H1 (cell line): ENCODE measurements around the gene THAP7. TPM values are rescaled to one million over a fixed set of nuclear protein-coding genes. Genes with fewer than 3 reads are reported as not detected.

ENCODE experiments used
- CTCF ChIA-PET: fragments of 300-600 bp; sonication (Branson Sonifier 250); formaldehyde crosslinking; loops from one replicate; lab custom pipeline; 2021; ENCODE audit not compliant: partially characterized antibody; lab: Charles Lee
- POLR2A ChIA-PET: fragments of 300-600 bp; sonication (Branson Sonifier 250); formaldehyde crosslinking; loops from one replicate; lab custom pipeline; 2021; ENCODE audit warnings: inconsistent platforms; ENCODE audit not compliant: partially characterized antibody; lab: Charles Lee
- DNase-seq, 2 experiments: peaks; one replicate each; pipeline versions ENCODE4 v3.0.0 to v3.0.0-alpha.2; 2010 to 2022; ENCODE audit warnings: low spot score in 2 of 2, low read depth in 1 of 2, mixed read lengths in 1 of 2
- FAIRE-seq: peaks from 2 replicates; lab custom pipeline; 2011; peaks lifted over from hg19 to GRCh38; lab: Jason Lieb, UNC
- H2AFZ ChIP-seq: 2 replicates; pipeline ENCODE4 v1.8.1; 2012; ENCODE audit warnings: low read length, inconsistent platforms
- H2AK5ac ChIP-seq: 2 replicates; pipeline ENCODE4 v1.6.1; 2013; ENCODE audit warnings: low read depth, low read length
- H2BK120ac ChIP-seq: replicated peaks from 2 replicates; pipeline ENCODE3; 2013; ENCODE audit warnings: low read depth, low read length, inconsistent platforms
- H2BK12ac ChIP-seq: 2 replicates; pipeline ENCODE4 v1.6.1; 2013; ENCODE audit warnings: low read depth, low read length
- H2BK15ac ChIP-seq: 2 replicates; pipeline ENCODE4 v1.6.1; 2013; ENCODE audit warnings: low read length
- H2BK20ac ChIP-seq: 2 replicates; pipeline ENCODE4 v1.6.1; 2013; ENCODE audit warnings: low read length
- H2BK5ac ChIP-seq: 2 replicates; pipeline ENCODE4 v1.6.1; 2013; ENCODE audit warnings: low read depth, low read length
- H3K14ac ChIP-seq: 2 replicates; pipeline ENCODE4 v1.6.1; 2013; ENCODE audit warnings: inconsistent platforms; ENCODE audit not compliant: insufficient read length
- H3K18ac ChIP-seq: 2 replicates; pipeline ENCODE4 v1.6.1; 2013; ENCODE audit warnings: low read length; ENCODE audit errors: extremely low read depth
- H3K23ac ChIP-seq: 2 replicates; pipeline ENCODE4 v1.6.1; 2013; ENCODE audit warnings: inconsistent platforms; ENCODE audit not compliant: insufficient read length
- H3K23me2 ChIP-seq: 2 replicates; pipeline ENCODE4 v1.6.1; 2013; ENCODE audit warnings: low read depth, low read length
- H3K27ac ChIP-seq: 2 replicates; pipeline ENCODE4 v1.6.1; 2011; ENCODE audit warnings: low read depth, low read length, inconsistent platforms
- H3K27me3 ChIP-seq, 4 experiments: replicated peaks in 1 of 4; 1 replicate in 1 of 4; 2 replicates in 3 of 4; pipeline versions ENCODE4 v1.6.1 to v1.8.1; 2011 to 2013; ENCODE audit warnings: low read length in 3 of 4, mild to moderate bottlenecking in 3 of 4, inconsistent platforms in 2 of 4, mixed read lengths in 2 of 4, moderate library complexity in 1 of 4; ENCODE audit not compliant: control insufficient read depth in 3 of 4, insufficient read depth in 3 of 4; ENCODE audit errors: extremely low read depth in 1 of 4
- H3K36me3 ChIP-seq, 4 experiments: 2 replicates each; pipeline versions ENCODE4 v1.6.1 to v1.8.1; 2011 to 2013; ENCODE audit warnings: mild to moderate bottlenecking in 4 of 4, low read length in 3 of 4, moderate library complexity in 2 of 4, control low read depth in 1 of 4, inconsistent platforms in 1 of 4; ENCODE audit not compliant: insufficient read depth in 4 of 4, control insufficient read depth in 2 of 4
- H3K4ac ChIP-seq: replicated peaks from 2 replicates; pipeline ENCODE3; 2013; ENCODE audit warnings: low read length, low read depth, mixed read lengths, inconsistent platforms; ENCODE audit not compliant: insufficient read length
- H3K4me1 ChIP-seq, 4 experiments: replicated peaks in 1 of 4; 1 replicate in 1 of 4; 2 replicates in 3 of 4; pipeline versions ENCODE4 v1.6.1 to v1.8.1; 2011 to 2013; ENCODE audit warnings: low read length in 3 of 4, inconsistent platforms in 2 of 4, mixed read lengths in 1 of 4; ENCODE audit not compliant: insufficient read depth in 4 of 4, control insufficient read depth in 3 of 4
- H3K4me2 ChIP-seq, 2 experiments: 2 replicates each; pipeline versions ENCODE4 v1.6.1 to v1.8.1; 2011 to 2013; ENCODE audit warnings: low read depth in 2 of 2, low read length in 2 of 2, control low read depth in 1 of 2, inconsistent platforms in 1 of 2, mild to moderate bottlenecking in 1 of 2; ENCODE audit not compliant: insufficient read depth in 1 of 2
- H3K4me3 ChIP-seq, 4 experiments: fragments of 200-600, 300-600 bp in 1 of 4; sonication (generic), shearing (Covaris generic), sonication (Bioruptor Twin) in 1 of 4; 2 replicates each; pipeline versions ENCODE4 v1.5.1 to v1.8.1; 2011 to 2016; ENCODE audit warnings: low read length in 4 of 4, low read depth in 3 of 4, control low read depth in 2 of 4, inconsistent platforms in 2 of 4, mild to moderate bottlenecking in 2 of 4, mixed read lengths in 1 of 4, moderate library complexity in 1 of 4; ENCODE audit not compliant: insufficient read depth in 2 of 4; ENCODE audit errors: extremely low read depth in 1 of 4
- H3K56ac ChIP-seq: replicated peaks from 2 replicates; pipeline ENCODE3; 2013; ENCODE audit warnings: low read depth, mild to moderate bottlenecking, mixed read lengths, low read length, inconsistent platforms; ENCODE audit not compliant: insufficient read length
- H3K79me1 ChIP-seq: 2 replicates; pipeline ENCODE4 v1.6.1; 2013; ENCODE audit warnings: low read depth, low read length, control low read depth
- H3K79me2 ChIP-seq, 2 experiments: 2 replicates each; pipeline versions ENCODE4 v1.6.1 to v1.8.1; 2012 to 2013; ENCODE audit warnings: low read length in 2 of 2, mild to moderate bottlenecking in 2 of 2, inconsistent platforms in 1 of 2; ENCODE audit not compliant: insufficient read depth in 2 of 2, control insufficient read depth in 1 of 2
- H3K9ac ChIP-seq, 4 experiments: replicated peaks in 1 of 4; 1 replicate in 1 of 4; 2 replicates in 3 of 4; pipeline versions ENCODE4 v1.6.1 to v1.8.1; 2011 to 2013; ENCODE audit warnings: low read depth in 3 of 4, low read length in 3 of 4, control low read depth in 2 of 4, mild to moderate bottlenecking in 2 of 4, moderate library complexity in 2 of 4, inconsistent platforms in 1 of 4; ENCODE audit errors: extremely low read depth in 1 of 4
- H3K9me3 ChIP-seq, 2 experiments: 2 replicates each; pipeline versions ENCODE4 v1.6.1 to v1.8.1; 2012 to 2013; ENCODE audit warnings: mild to moderate bottlenecking in 2 of 2, moderate library complexity in 2 of 2, control low read depth in 1 of 2, inconsistent platforms in 1 of 2, low read depth in 1 of 2, low read length in 1 of 2, mixed read lengths in 1 of 2; ENCODE audit not compliant: insufficient read depth in 2 of 2
- H4K20me1 ChIP-seq, 2 experiments: replicated peaks in 1 of 2; 2 replicates each; pipeline versions ENCODE3 to v1.8.1; 2011 to 2013; ENCODE audit warnings: inconsistent platforms in 2 of 2, low read length in 2 of 2, mild to moderate bottlenecking in 1 of 2; ENCODE audit not compliant: insufficient read depth in 2 of 2, control insufficient read depth in 1 of 2
- H4K5ac ChIP-seq: 2 replicates; pipeline ENCODE4 v1.6.1; 2013; ENCODE audit warnings: low read length, low read depth, mixed read lengths, inconsistent platforms; ENCODE audit not compliant: insufficient read length
- H4K8ac ChIP-seq: 2 replicates; pipeline ENCODE4 v1.8.0; 2013; ENCODE audit warnings: mild to moderate bottlenecking, moderate library complexity, low read length, inconsistent platforms; ENCODE audit not compliant: insufficient read depth; ENCODE audit errors: extremely low read depth
- H4K91ac ChIP-seq: replicated peaks from 2 replicates; pipeline ENCODE3; 2013; ENCODE audit warnings: low read length, mixed read lengths, inconsistent platforms; ENCODE audit not compliant: insufficient read length
- CHD1 ChIP-seq: IDR thresholded peaks from 2 replicates; pipeline ENCODE4 v1.6.1; 2012; ENCODE audit warnings: low read depth, low read length, improper control_type of control experiment
- CHD2 ChIP-seq: IDR thresholded peaks from 2 replicates; pipeline ENCODE4 v1.6.1; 2012; ENCODE audit warnings: low read length, improper control_type of control experiment
- CREB1 ChIP-seq: IDR thresholded peaks from 2 replicates; pipeline ENCODE4 v1.6.1; 2012; ENCODE audit warnings: inconsistent platforms
- EGR1 ChIP-seq: IDR thresholded peaks from 2 replicates; pipeline ENCODE4 v1.6.1; 2011; ENCODE audit warnings: low read depth, low read length, borderline replicate concordance
- MAX ChIP-seq: IDR thresholded peaks from 2 replicates; pipeline ENCODE4 v1.6.1; 2012; ENCODE audit warnings: inconsistent platforms
- PHF8 ChIP-seq: fragments of 200-600 bp; sonication (generic); conservative IDR thresholded peaks from 2 replicates; pipeline ENCODE4 v1.7.1; 2012; ENCODE audit warnings: low read depth, mild to moderate bottlenecking, inconsistent platforms, low read length, moderate library complexity
- POLR2A ChIP-seq, 2 experiments: IDR thresholded peaks; 1 replicate in 1 of 2; 2 replicates in 1 of 2; pipeline ENCODE4 v1.6.1; 2011; ENCODE audit warnings: low read depth in 2 of 2, low read length in 2 of 2, mild to moderate bottlenecking in 2 of 2; ENCODE audit errors: control extremely low read depth in 1 of 2
- POLR2AphosphoS5 ChIP-seq: IDR thresholded peaks from 2 replicates; pipeline ENCODE4 v1.6.1; 2011; ENCODE audit warnings: low read depth, low read length
- SIRT6 ChIP-seq: IDR thresholded peaks from one replicate; pipeline ENCODE4 v1.7.1; 2012; ENCODE audit warnings: low read length, inconsistent platforms
- SIX5 ChIP-seq: IDR thresholded peaks from 2 replicates; pipeline ENCODE4 v1.6.1; 2011; ENCODE audit warnings: mild to moderate bottlenecking, low read depth, low read length
- TAF1 ChIP-seq: IDR thresholded peaks from 2 replicates; pipeline ENCODE4 v1.6.1; 2011; ENCODE audit warnings: mild to moderate bottlenecking, low read depth, low read length
- TBP ChIP-seq: IDR thresholded peaks from 2 replicates; pipeline ENCODE4 v1.6.1; 2011; ENCODE audit warnings: low read depth, low read length, improper control_type of control experiment
- WGBS, 2 experiments: shearing (Covaris generic) in 1 of 2; methylation state at CpG; one replicate each; pipeline versions ENCODE4 v1.1.6 to v1.1.7; 2013 to 2015; ENCODE audit warnings: low lambda C conversion rate in 2 of 2, mixed read lengths in 2 of 2, inconsistent platforms in 1 of 2, low coverage in 1 of 2, missing lambda C conversion rate in 1 of 2; ENCODE audit not compliant: insufficient replicate concordance in 2 of 2, insufficient coverage in 1 of 2, insufficient read length in 1 of 2; ENCODE audit errors: extremely low coverage in 1 of 2, missing lambda C conversion rate in 1 of 2; 5-methylcytosine and 5-hydroxymethylcytosine counted together
- polyA plus RNA-seq, 7 experiments: library from polyadenylated mRNA; depleted of rRNA in 3 of 7; stranded (reverse) in 5 of 7; unstranded in 2 of 7; fragments of >200 nt in 5 of 7; fragments of 200-250 nt in 2 of 7; gene quantifications; 1 replicate in 5 of 7; 2 replicates in 1 of 7; 4 replicates in 1 of 7; pipeline versions ENCODE4 v1.2.1 to v1.2.3, GENCODE V29; 2011 to 2013; ENCODE audit warnings: missing spikeins in 2 of 7, mixed read lengths in 2 of 7
- total RNA-seq: library from RNA; stranded (reverse); fragmentation: NEBNext Ultra II Directional; extraction: Animal tissue kit (Norgen Biotek cat#: 25700); gene quantifications from 2 replicates; pipeline ENCODE4 v1.2.1, GENCODE V29; 2021

THAP7 gene
- total and polyA plus RNA-seq, 2 of the 8 experiments (the other 6 are each of a cell fraction or from before 2014, with no cell fraction given), result 16.9 to 32.5 TPM

- no peak for FAIRE-seq
- Histone ChIP-seq H3K23ac (no peak overlapping the region), H3K79me2 (no peaks in the 10 kb centered on the region), H3K4me2 (no peak overlapping the region), H3K36me3 (no peaks in the 10 kb centered on the region), H2BK15ac (no peak overlapping the region), H3K27me3 (peaks cover 33 to 50% (median 49%) of the 10 kb centered on the region in 4 experiments), H3K9ac (no peak overlapping the region), H3K27ac (no peak overlapping the region), H3K4ac (no peak overlapping the region), H2AK5ac (no peak overlapping the region), H3K56ac (no peak overlapping the region), H2BK120ac (no peak overlapping the region), H3K23me2 (peaks cover 4% of the 10 kb centered on the region; the same call in 1 of the 2 replicates), H3K18ac (no peak overlapping the region), H3K4me3 (no peak overlapping the region), H3K14ac (no peak overlapping the region), H2BK5ac (no peak overlapping the region), H4K91ac (no peak overlapping the region), H3K79me1 (no peaks in the 10 kb centered on the region), H4K20me1 (peaks cover 6 to 11% of the 10 kb centered on the region in 2 experiments), H2BK20ac (no peak overlapping the region), H4K5ac (no peak overlapping the region), H3K4me1 (peaks cover 0 to 10% (median 5%) of the 10 kb centered on the region in 4 experiments; a peak in 6 of 7 replicates), H4K8ac (no peak overlapping the region), H2BK12ac (no peak overlapping the region), H2AFZ (no peak overlapping the region), H3K9me3 (no peaks in the 10 kb centered on the region)
- 91% methylated on average over 4 of the region's 6 CpGs; no CpG with 5 or more reads in 1 of the 2 experiments for WGBS, 2 experiments
- DNase-seq, result no peak
- TF ChIP-seq CHD2, result no peak
- no peak for TF ChIP-seq POLR2A (IDR thresholded peaks at IDR 0.05; ENCODE audit: control extremely low read depth in 1 of 2, low read depth in 2 of 2, low read length in 2 of 2)
- TF ChIP-seq TAF1, result no peak
- TF ChIP-seq EGR1, result no peak
- no peak for TF ChIP-seq CHD1
- TF ChIP-seq PHF8, result no peak
- no peak for TF ChIP-seq SIX5
- TF ChIP-seq POLR2AphosphoS5, result no peak
- no peak for TF ChIP-seq MAX
- no peak for TF ChIP-seq CREB1
- no peak for TF ChIP-seq SIRT6
- TF ChIP-seq TBP, result no peak
- CTCF ChIA-PET, result interaction anchor here (0.6 to 13.5 kb wide), 13 partner anchors 9 to 1995 kb away, joined by 3 to 115 read pairs (median 5); partner anchors contain the start of genes AIFM3 and LZTR1
- POLR2A ChIA-PET, result no interaction called here
Measured at GRCh38 chr22:20962491-20962945, 39.4 kb downstream of the THAP7 start.
